HCT116 (cell line): ENCODE results near the gene KIAA1328. TPM values are rescaled to one million over a fixed set of nuclear protein-coding genes. Genes with fewer than 3 reads are reported as not detected.

Experiments
- ATAC-seq: fragments of 200-7000 bp; cut with Tn5 transposase; 2 replicates; pipeline ENCODE4 v1.9.1; 2020; ENCODE audit warnings: mild to moderate bottlenecking, moderate library complexity
- BruUV-seq: library from RNA; stranded (reverse); fragments of 400-500 nt; replicated peaks from 2 replicates; lab custom pipeline; 2021; lab: Mats Ljungman, UMichigan
- CTCF ChIA-PET: fragments of 300-600 bp; sonication (Branson Sonifier 250); formaldehyde crosslinking; loops from one replicate; lab custom pipeline; 2021; ENCODE audit warnings: antibody characterized with exemption; lab: Charles Lee
- POLR2A ChIA-PET: fragments of 300-600, 350-600 bp; sonication (Branson Sonifier 250); formaldehyde crosslinking; loops from one replicate; lab custom pipeline; 2021; ENCODE audit warnings: antibody characterized with exemption; lab: Charles Lee
- RAD21 ChIA-PET, 2 experiments: fragments of 300-600 bp; sonication (Branson Sonifier 250); formaldehyde crosslinking; loops; one replicate each; lab custom pipeline; 2023; ENCODE audit warnings: low total read pairs in 2 of 2; ENCODE audit not compliant: uncharacterized antibody in 2 of 2, unreplicated experiment in 2 of 2, low non-redundant PET in 1 of 2; lab: Charles Lee
- DNase-seq: peaks from one replicate; pipeline ENCODE4 v3.0.0-alpha.2; 2010; ENCODE audit warnings: low read depth, low spot score
- H2AFZ ChIP-seq: fragments of 200-600 bp; shearing (Covaris generic), sonication (generic); 2 replicates; pipeline ENCODE4 v1.6.1; 2017; ENCODE audit warnings: low read depth, mixed run types, mixed read lengths, antibody characterized with exemption, low read length; ENCODE audit not compliant: poor library complexity, severe bottlenecking
- H3K27ac ChIP-seq: 2 replicates; pipeline ENCODE4 v1.5.1; 2012; ENCODE audit warnings: low read depth, low read length
- H3K27me3 ChIP-seq: fragments of 200-600 bp; sonication (generic); 2 replicates; pipeline ENCODE4 v1.6.1; 2016; ENCODE audit warnings: mixed run types, low read length, mixed read lengths; ENCODE audit not compliant: insufficient read depth
- H3K36me3 ChIP-seq, 2 experiments: fragments of 200-500 bp in 1 of 2; fragments of 200-600 bp in 1 of 2; sonication (Bioruptor generic) in 1 of 2; sonication (generic) in 1 of 2; 2 replicates each; pipeline versions ENCODE4 v1.5.1 to v1.6.1; 2014 to 2016; ENCODE audit warnings: low read length in 2 of 2, inconsistent platforms in 1 of 2, mixed read lengths in 1 of 2, mixed run types in 1 of 2; ENCODE audit not compliant: insufficient read depth in 2 of 2, control insufficient read depth in 1 of 2
- H3K4me1 ChIP-seq, 2 experiments: fragments of 200-600 bp in 1 of 2; sonication (generic) in 1 of 2; 2 replicates each; pipeline versions ENCODE4 v1.5.1 to v1.6.1; 2012 to 2017; ENCODE audit warnings: low read length in 2 of 2, inconsistent platforms in 1 of 2, mild to moderate bottlenecking in 1 of 2, mixed read lengths in 1 of 2, mixed run types in 1 of 2, moderate library complexity in 1 of 2; ENCODE audit not compliant: insufficient read depth in 2 of 2, control insufficient read depth in 1 of 2
- H3K4me2 ChIP-seq: fragments of 200-600 bp; sonication (generic); 2 replicates; pipeline ENCODE4 v1.6.1; 2017; ENCODE audit warnings: mixed run types, low read length, mixed read lengths
- H3K4me3 ChIP-seq, 2 experiments: fragments of 200-600 bp in 1 of 2; sonication (generic) in 1 of 2; replicated peaks in 1 of 2; 2 replicates each; pipeline ENCODE4 v1.5.1; 2011 to 2016; ENCODE audit warnings: low read length in 2 of 2, control low read depth in 1 of 2, low read depth in 1 of 2, mild to moderate bottlenecking in 1 of 2, mixed read lengths in 1 of 2, mixed run types in 1 of 2
- H3K79me2 ChIP-seq: fragments of 200-600 bp; sonication (generic); 2 replicates; pipeline ENCODE4 v1.6.1; 2017; ENCODE audit warnings: mild to moderate bottlenecking, mixed run types, low read length, moderate library complexity, mixed read lengths; ENCODE audit not compliant: insufficient read depth
- H3K9ac ChIP-seq: fragments of 200-600 bp; sonication (generic); 2 replicates; pipeline ENCODE4 v1.6.1; 2016; ENCODE audit warnings: low read length, mixed read lengths
- H3K9me2 ChIP-seq: fragments of 200-600 bp; sonication (generic), shearing (Covaris generic); 2 replicates; pipeline ENCODE4 v1.6.1; 2017; ENCODE audit warnings: mixed run types, mild to moderate bottlenecking, moderate library complexity; ENCODE audit not compliant: insufficient read depth
- H3K9me3 ChIP-seq, 2 experiments: fragments of 200-500 bp in 1 of 2; fragments of 200-600 bp in 1 of 2; sonication (Bioruptor generic) in 1 of 2; sonication (generic) in 1 of 2; 2 replicates each; pipeline ENCODE4 v1.6.1; 2014 to 2017; ENCODE audit warnings: low read length in 2 of 2, mixed read lengths in 2 of 2, inconsistent platforms in 1 of 2, low read depth in 1 of 2, mild to moderate bottlenecking in 1 of 2, mixed run types in 1 of 2, moderate library complexity in 1 of 2; ENCODE audit not compliant: control insufficient read depth in 1 of 2, insufficient read depth in 1 of 2
- H4K20me1 ChIP-seq: fragments of 200-600 bp; sonication (generic), shearing (Covaris generic); 2 replicates; pipeline ENCODE4 v1.6.1; 2017; ENCODE audit warnings: mixed run types, mild to moderate bottlenecking, moderate library complexity; ENCODE audit not compliant: insufficient read depth
- CTCF ChIP-seq, 3 experiments: fragments of 200-600 bp in 1 of 3; sonication (generic) in 1 of 3; IDR thresholded peaks in 2 of 3; conservative IDR thresholded peaks in 1 of 3; 2 replicates each; pipeline ENCODE4 v1.5.1; 2012 to 2017; ENCODE audit warnings: low read depth in 2 of 3, low read length in 2 of 3, antibody characterized with exemption in 1 of 3, borderline replicate concordance in 1 of 3, control low read depth in 1 of 3, mild to moderate bottlenecking in 1 of 3, mixed read lengths in 1 of 3, mixed run types in 1 of 3, moderate library complexity in 1 of 3; ENCODE audit not compliant: insufficient read depth in 1 of 3
- ELF1 ChIP-seq: IDR thresholded peaks from 2 replicates; pipeline ENCODE4 v1.6.1; 2012; ENCODE audit warnings: low read depth, borderline replicate concordance
- EZH2phosphoT487 ChIP-seq: fragments of 200-600 bp; IDR thresholded peaks from 2 replicates; pipeline ENCODE4 v1.6.1; 2018; ENCODE audit warnings: antibody characterized with exemption, borderline replicate concordance
- POLR2AphosphoS5 ChIP-seq: IDR thresholded peaks from 2 replicates; pipeline ENCODE4 v1.6.1; 2011; ENCODE audit warnings: mild to moderate bottlenecking, low read depth, low read length, moderate library complexity
- RAD21 ChIP-seq: IDR thresholded peaks from 2 replicates; pipeline ENCODE4 v1.6.1; 2012; ENCODE audit warnings: low read depth, mild to moderate bottlenecking
- TCF7L2 ChIP-seq: IDR thresholded peaks from 2 replicates; pipeline ENCODE4 v1.7.0; 2011; ENCODE audit warnings: borderline replicate concordance, inconsistent platforms; ENCODE audit not compliant: insufficient read depth, insufficient read length; ENCODE audit errors: extremely low read depth
- YY1 ChIP-seq: IDR thresholded peaks from 2 replicates; pipeline ENCODE4 v1.6.1; 2011; ENCODE audit warnings: low read length, low read depth, moderate library complexity, mild to moderate bottlenecking; ENCODE audit not compliant: insufficient replicate concordance; ENCODE audit errors: extremely low read depth
- intact Hi-C: fragments of 100-400 bp; cut with micrococcal nuclease; formaldehyde crosslinking; loops from 2 replicates; pipeline ENCODE4 v1.10.0; 2022
- total RNA-seq: library from RNA; stranded (reverse); gene quantifications from one replicate; pipeline ENCODE4 v1.2.1, GENCODE V29; 2021; ENCODE audit not compliant: unreplicated experiment

KIAA1328 gene
- total RNA-seq, 1 experiment from 2014 or later: 5.2 TPM

GRCh38 chr18:37064187-37064586, 235.3 kb downstream of the KIAA1328 start:
- RAD21 ChIA-PET: no interaction called here
- Histone ChIP-seq H2AFZ (no peak overlapping the region), H3K27ac (no peak overlapping the region), H3K4me2 (no peak overlapping the region), H3K9me3 (no peaks in the 10 kb centered on the region), H3K27me3 (no peaks in the 10 kb centered on the region), H3K4me3 (no peak overlapping the region), H4K20me1 (no peaks in the 10 kb centered on the region), H3K4me1 (no peaks in the 10 kb centered on the region), H3K9me2 (no peaks in the 10 kb centered on the region), H3K36me3 (no peaks in the 10 kb centered on the region), H3K9ac (no peak overlapping the region), H3K79me2 (no peaks in the 10 kb centered on the region)
- intact Hi-C loops: no loop called here
- POLR2A ChIA-PET: no interaction called here
- ATAC-seq (no peak), DNase-seq (no peak)
- TF ChIP-seq POLR2AphosphoS5 (no peak), EZH2phosphoT487 (no peak), CTCF (IDR thresholded peaks at IDR 0.05 in 2 of 3, conservative IDR thresholded peaks at IDR 0.05 in 1 of 3; ENCODE audit: borderline replicate concordance in 1 of 3, insufficient read depth in 1 of 3, low read depth in 2 of 3, low read length in 2 of 3) (no peak), RAD21 (no peak)
- BruUV-seq: no TSS peak
- CTCF ChIA-PET: no interaction called here

GRCh38 chr18:37065254-37065653, 236.3 kb downstream of the KIAA1328 start:
- BruUV-seq: no TSS peak
- Histone ChIP-seq H3K4me2 (no peak overlapping the region), H3K27me3 (no peaks in the 10 kb centered on the region), H3K36me3 (no peaks in the 10 kb centered on the region), H3K4me1 (no peaks in the 10 kb centered on the region), H3K9ac (no peak overlapping the region), H3K27ac (no peak overlapping the region), H3K4me3 (no peak overlapping the region), H3K9me3 (no peaks in the 10 kb centered on the region), H3K9me2 (no peaks in the 10 kb centered on the region), H3K79me2 (no peaks in the 10 kb centered on the region), H2AFZ (no peak overlapping the region), H4K20me1 (no peaks in the 10 kb centered on the region)
- DNase-seq (no peak), ATAC-seq (no peak)
- RAD21 ChIA-PET: no interaction called here
- intact Hi-C loops: no loop called here
- POLR2A ChIA-PET: no interaction called here
- TF ChIP-seq YY1: no peak
- no peak for TF ChIP-seq ELF1
- TF ChIP-seq TCF7L2: no peak
- TF ChIP-seq RAD21: no peak
- CTCF ChIA-PET: no interaction called here
